GM12878 (cell line): ENCODE measurements around the gene AP2S1. TPM values are rescaled to one million over a fixed set of nuclear protein-coding genes. Genes with fewer than 3 reads are reported as not detected.

ENCODE experiments used
- ATAC-seq: fragments of 200-7000 bp; cut with Tn5 transposase; 3 replicates; pipeline ENCODE4 v1.9.1; 2020; ENCODE audit warnings: mild to moderate bottlenecking, moderate library complexity
- BruUV-seq: library from RNA; stranded (reverse); fragments of 400-500 nt; replicated peaks from 2 replicates; lab custom pipeline; 2021; lab: Mats Ljungman, UMichigan
- CTCF ChIA-PET: fragments of 300-600 bp; sonication (Branson Sonifier 250); formaldehyde crosslinking; extraction: SDS; loops from one replicate; lab custom pipeline; 2021; ENCODE audit warnings: inconsistent platforms; lab: Yijun Ruan, JAX
- POLR2A ChIA-PET: fragments of 350-600 bp; formaldehyde crosslinking; extraction: SDS; loops from one replicate; lab custom pipeline; 2021; ENCODE audit warnings: inconsistent platforms; lab: Charles Lee
- RAD21 ChIA-PET: fragments of 300-600 bp; sonication (Branson Sonifier 250); formaldehyde crosslinking; loops from one replicate; lab custom pipeline; 2023; ENCODE audit warnings: antibody characterized with exemption; ENCODE audit not compliant: unreplicated experiment; lab: Charles Lee
- SMC1A ChIA-PET: fragments of 300-600 bp; sonication (Branson Sonifier 250); formaldehyde crosslinking; loops from one replicate; lab custom pipeline; 2023; ENCODE audit not compliant: unreplicated experiment, uncharacterized antibody; lab: Charles Lee
- DNase-seq: peaks from one replicate; pipeline ENCODE4 v3.0.0-alpha.2; 2011; ENCODE audit warnings: low read depth, low spot score
- FAIRE-seq: peaks from 3 replicates; lab custom pipeline; 2011; peaks lifted over from hg19 to GRCh38; lab: Jason Lieb, UNC
- H2AFZ ChIP-seq: 2 replicates; pipeline ENCODE4 v1.6.0; 2011; ENCODE audit warnings: low read depth, low read length, control low read depth; ENCODE audit not compliant: control insufficient read depth
- H3K27ac ChIP-seq: 2 replicates; pipeline ENCODE4 v1.5.1; 2011; ENCODE audit warnings: control low read depth; ENCODE audit not compliant: control insufficient read depth, insufficient read depth
- H3K27me3 ChIP-seq, 2 experiments: replicated peaks in 1 of 2; 2 replicates each; pipeline versions ENCODE4 v1.6.0 to v1.6.1; 2011; ENCODE audit warnings: low read length in 1 of 2; ENCODE audit not compliant: control insufficient read depth in 2 of 2, insufficient read depth in 2 of 2
- H3K36me3 ChIP-seq, 2 experiments: 2 replicates each; pipeline ENCODE4 v1.5.1; 2011; ENCODE audit warnings: low read length in 1 of 2; ENCODE audit not compliant: control insufficient read depth in 2 of 2, insufficient read depth in 2 of 2
- H3K4me1 ChIP-seq: 2 replicates; pipeline ENCODE4 v1.6.1; 2011; ENCODE audit warnings: mild to moderate bottlenecking, low read length, moderate library complexity, mixed read lengths; ENCODE audit not compliant: control insufficient read depth, insufficient read depth
- H3K4me2 ChIP-seq: 2 replicates; pipeline ENCODE4 v1.6.0; 2011; ENCODE audit warnings: control low read depth; ENCODE audit not compliant: control insufficient read depth, insufficient read depth
- H3K4me3 ChIP-seq: fragments of 200-600 bp; sonication (generic); 2 replicates; pipeline ENCODE4 v1.5.1; 2016
- H3K79me2 ChIP-seq: 2 replicates; pipeline ENCODE4 v1.6.0; 2011; ENCODE audit warnings: low read length; ENCODE audit not compliant: control insufficient read depth, insufficient read depth
- H3K9ac ChIP-seq: 2 replicates; pipeline ENCODE4 v1.8.0; 2011; ENCODE audit warnings: low read length, control low read depth, mixed read lengths; ENCODE audit not compliant: control insufficient read depth, insufficient read depth
- H3K9me3 ChIP-seq: replicated peaks from 3 replicates; pipeline ENCODE4 v1.5.1; 2011; ENCODE audit warnings: mild to moderate bottlenecking, low read length; ENCODE audit not compliant: control insufficient read depth, insufficient read depth
- H4K20me1 ChIP-seq: 2 replicates; pipeline ENCODE4 v1.6.0; 2011; ENCODE audit not compliant: control insufficient read depth, insufficient read depth
- ATF2 ChIP-seq: IDR thresholded peaks from 2 replicates; pipeline ENCODE4 v1.6.1; 2012; ENCODE audit warnings: low read length, inconsistent platforms
- CHD2 ChIP-seq: IDR thresholded peaks from 2 replicates; pipeline ENCODE4 v1.6.1; 2011; ENCODE audit warnings: low read depth, low read length, improper control_type of control experiment, borderline replicate concordance
- KLF5 ChIP-seq: fragments of 450-650 bp; IDR thresholded peaks from 2 replicates; pipeline ENCODE4 v1.6.1; 2014; ENCODE audit warnings: mild to moderate bottlenecking; ENCODE audit not compliant: partially characterized antibody
- NBN ChIP-seq: fragments of 450-650 bp; IDR thresholded peaks from 2 replicates; pipeline ENCODE4 v1.6.1; 2016
- NFXL1 ChIP-seq: fragments of 450-650 bp; IDR thresholded peaks from 2 replicates; pipeline ENCODE4 v1.6.1; 2017; ENCODE audit warnings: antibody characterized with exemption, mild to moderate bottlenecking, borderline replicate concordance
- RELB ChIP-seq: fragments of 450-650 bp; IDR thresholded peaks from 2 replicates; pipeline ENCODE4 v1.6.1; 2017; ENCODE audit warnings: low read depth, mild to moderate bottlenecking, moderate library complexity
- SIN3A ChIP-seq: IDR thresholded peaks from 2 replicates; pipeline ENCODE4 v1.6.1; 2012; ENCODE audit warnings: low read depth, low read length, improper control_type of control experiment
- SMAD5 ChIP-seq: IDR thresholded peaks from 2 replicates; pipeline ENCODE4 v1.6.1; 2016; ENCODE audit warnings: antibody characterized with exemption, low read depth
- SMC3 ChIP-seq: IDR thresholded peaks from 2 replicates; pipeline ENCODE4 v1.6.1; 2011; ENCODE audit warnings: low read length, improper control_type of control experiment, borderline replicate concordance
- TCF7 ChIP-seq: IDR thresholded peaks from 2 replicates; pipeline ENCODE4 v1.6.1; 2014; ENCODE audit warnings: antibody characterized with exemption, borderline replicate concordance
- YBX1 ChIP-seq: fragments of 450-650 bp; IDR thresholded peaks from 2 replicates; pipeline ENCODE4 v1.6.1; 2016; ENCODE audit warnings: antibody characterized with exemption
- ZNF217 ChIP-seq: fragments of 450-650 bp; IDR thresholded peaks from 2 replicates; pipeline ENCODE4 v1.6.1; 2017; ENCODE audit warnings: antibody characterized with exemption, mild to moderate bottlenecking
- ZNF622 ChIP-seq: fragments of 450-650 bp; IDR thresholded peaks from 2 replicates; pipeline ENCODE4 v1.6.1; 2017; ENCODE audit warnings: mild to moderate bottlenecking, inconsistent platforms
- ZNF687 ChIP-seq: fragments of 450-650 bp; IDR thresholded peaks from 2 replicates; pipeline ENCODE4 v1.6.1; 2017; ENCODE audit warnings: mild to moderate bottlenecking, moderate library complexity
- ZSCAN29 ChIP-seq: fragments of 450-650 bp; IDR thresholded peaks from 2 replicates; pipeline ENCODE4 v1.6.1; 2017; ENCODE audit warnings: mild to moderate bottlenecking, moderate library complexity
- WGBS: methylation state at CpG from one replicate; pipeline ENCODE4 v1.1.6; 2016; ENCODE audit warnings: low lambda C conversion rate; ENCODE audit not compliant: insufficient replicate concordance, insufficient coverage; ENCODE audit errors: missing lambda C conversion rate; 5-methylcytosine and 5-hydroxymethylcytosine counted together
- in situ Hi-C: fragments of 300-500 bp; cut with MboI; formaldehyde crosslinking; loops from 9 replicates; pipeline ENCODE4 v1.14.3; 2018; ENCODE audit warnings: mixed read lengths
- intact Hi-C: fragments of 100-400 bp; cut with micrococcal nuclease; formaldehyde crosslinking; loops from one replicate; pipeline ENCODE4 v1.14.2; 2022; ENCODE audit not compliant: unreplicated experiment
- polyA plus RNA-seq, 11 experiments: library from polyadenylated mRNA; depleted of rRNA in 4 of 11; unstranded in 6 of 11; stranded (reverse) in 5 of 11; fragments of >200 nt; fragmentation: Nextera tagmentation in 4 of 11; fragmentation: Illumina TruSeq in 1 of 11; extraction: Ambion mirVana in 4 of 11; extraction: Trizol in 1 of 11; gene quantifications; 1 replicate in 1 of 11; 2 replicates in 10 of 11; pipeline versions ENCODE4 v1.2.1 to v1.2.3, GENCODE V29; 2011 to 2016; ENCODE audit warnings: inconsistent platforms in 2 of 11, missing spikeins in 2 of 11, low read depth in 1 of 11
- total RNA-seq, 4 experiments: library from RNA; depleted of rRNA in 3 of 4; stranded (reverse); fragments of >200 nt in 3 of 4; fragmentation: Illumina TruSeq in 1 of 4; extraction: Trizol in 1 of 4; gene quantifications; 2 replicates each; pipeline versions ENCODE4 v1.2.1 to v1.2.3, GENCODE V29; 2013 to 2021

Gene AP2S1
- total and polyA plus RNA-seq, 10 of the 15 experiments (the other 5 are each of a cell fraction or from before 2014, with no cell fraction given) = 10.8 to 239 (median 104) TPM

GRCh38 chr19:46813839-46814358, 36.7 kb downstream of the AP2S1 start (continued):
- TF ChIP-seq ATF2 = no peak

- Histone ChIP-seq H3K4me2 (no peak overlapping the region), H3K9me3 (no peaks in the 10 kb centered on the region), H3K27ac (no peak overlapping the region), H2AFZ (no peak overlapping the region), H3K4me3 (no peak overlapping the region), H3K4me1 (no peaks in the 10 kb centered on the region), H3K36me3 (no peaks in the 10 kb centered on the region), H3K79me2 (no peaks in the 10 kb centered on the region), H3K9ac (no peak overlapping the region), H4K20me1 (no peaks in the 10 kb centered on the region), H3K27me3 (no peaks in the 10 kb centered on the region)
- TF ChIP-seq NBN (no peak), ZNF687 (no peak), CHD2 (no peak), KLF5 (no peak), RELB (no peak), SMC3 (no peak), ZSCAN29 (no peak), ZNF622 (no peak), SIN3A (no peak), TCF7 (no peak), ZNF217 (no peak), YBX1 (no peak), SMAD5 (no peak), NFXL1 (no peak)
- no TSS peak for BruUV-seq
- ATAC-seq = no peak
- intact Hi-C loops = no loop called here
- in situ Hi-C loops = no loop called here
- POLR2A ChIA-PET = no interaction called here
- CTCF ChIA-PET = interaction anchor here (1.2 kb wide), 1 partner anchor 60 kb away, joined by 3 read pairs; no protein-coding TSS in a partner anchor
- WGBS = 59% methylated on average over 24 of the region's 24 CpGs
- RAD21 ChIA-PET = no interaction called here
- DNase-seq = no peak
- FAIRE-seq = no peak
- SMC1A ChIA-PET = no interaction called here
Measured at GRCh38 chr19:46812977-46813838, 37.4 kb downstream of the AP2S1 start.
